Activated naive CD4-positive, alpha-beta T cell treated with anti-CD3 and anti-CD28 coated beads, Interleukin-2, amount 50 U/mL, for 24 hours (primary cell): ENCODE data around the gene PRC1.
A peak's percentile ranks its signal among the peaks of the same experiment; 100 is the strongest.
"Not testable (repeated sequence)": the region's sequence is repeated elsewhere in the genome, so short reads cannot be mapped to it uniquely, and the experiment has no call there.

Experiments used
- H3K27ac Mint-ChIP-seq: one replicate; pipeline ENCODE4 v1.8.0; 2021; ENCODE audit warnings: mild to moderate bottlenecking, mixed read lengths
- H3K27me3 Mint-ChIP-seq: one replicate; pipeline ENCODE4 v1.8.0; 2021; ENCODE audit warnings: mixed read lengths
- H3K36me3 Mint-ChIP-seq: one replicate; pipeline ENCODE4 v1.8.0; 2021; ENCODE audit warnings: mixed read lengths
- H3K4me1 Mint-ChIP-seq: one replicate; pipeline ENCODE4 v1.8.0; 2021; ENCODE audit warnings: mixed read lengths
- H3K4me3 Mint-ChIP-seq: one replicate; pipeline ENCODE4 v1.8.0; 2021; ENCODE audit warnings: mild to moderate bottlenecking, mixed read lengths
- H3K9me3 Mint-ChIP-seq: one replicate; pipeline ENCODE4 v1.8.0; 2021; ENCODE audit warnings: mixed read lengths

PRC1 gene

DNA sequence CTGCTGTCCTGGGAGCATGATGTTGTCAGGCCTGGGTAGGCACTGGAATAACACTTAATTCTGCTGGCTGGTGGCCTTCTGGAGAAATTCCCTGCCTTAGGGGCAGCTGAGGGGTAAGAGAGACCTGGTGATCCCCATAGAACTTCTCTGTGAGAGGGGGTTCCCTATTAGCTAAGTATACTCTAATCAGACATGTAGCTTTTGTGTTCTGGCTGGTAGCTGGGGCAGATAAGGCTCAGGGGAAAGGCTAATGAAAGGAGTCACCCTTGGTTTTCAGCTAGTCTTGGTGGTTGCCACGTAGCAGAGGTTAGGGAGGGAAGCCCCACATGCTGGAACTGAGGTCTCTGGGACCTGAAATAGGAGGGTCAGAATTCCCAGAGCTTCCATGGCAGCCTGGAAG lies 61.0 kb downstream of the PRC1 start:
- Mint-ChIP-seq H3K9me3 (no peaks in the 10 kb centered on the region), H3K36me3 (peaks cover under 1% of the 10 kb centered on the region), H3K27me3 (no peaks in the 10 kb centered on the region), H3K4me1 (peaks cover 51% of the 10 kb centered on the region), H3K27ac (peak overlapping the region; percentile 51), H3K4me3 (peak overlapping the region; percentile 26)

DNA sequence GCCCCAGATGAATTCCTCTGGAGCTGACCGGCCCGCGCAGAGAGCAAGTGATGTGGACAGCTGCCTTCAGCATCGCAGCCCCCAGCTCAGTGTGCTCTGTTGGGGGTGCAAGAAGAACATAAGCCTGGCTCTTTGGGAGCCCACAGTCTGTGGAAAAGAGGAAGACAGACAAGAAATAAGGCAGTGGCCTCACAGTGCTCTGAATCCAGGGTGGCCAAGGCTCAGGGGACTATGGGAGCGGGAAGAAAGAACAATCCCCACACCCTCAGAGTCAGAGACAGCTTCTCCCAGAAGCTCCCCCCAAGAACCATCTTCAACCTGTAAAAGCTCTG lies 61.7 kb downstream of the PRC1 start:
- no peaks in the 10 kb centered on the region for H3K9me3 Mint-ChIP-seq
- peak overlapping the region; percentile 97 for H3K4me3 Mint-ChIP-seq
- peaks cover 52% of the 10 kb centered on the region for H3K4me1 Mint-ChIP-seq
- no peaks in the 10 kb centered on the region for H3K36me3 Mint-ChIP-seq
- peak overlapping the region; percentile 91 for H3K27ac Mint-ChIP-seq
- no peaks in the 10 kb centered on the region for H3K27me3 Mint-ChIP-seq

- Mint-ChIP-seq H3K36me3 (no peaks in the 10 kb centered on the region), H3K4me3 (peak within 1 kb of the TSS; percentile 97), H3K27me3 (no peaks in the 10 kb centered on the region), H3K4me1 (peaks cover 51% of the 10 kb centered on the region), H3K9me3 (no peaks in the 10 kb centered on the region), H3K27ac (peak within 1 kb of the TSS; percentile 97)
Measured at GRCh38 chr15:90931828-90932659, 62.3 kb downstream of the PRC1 start, which contains the start of gene HDDC3. Gene HDDC3, minus strand, starts transcription at chr15:90932549. Its CDS starts 9 bp downstream, at chr15:90932540.

DNA sequence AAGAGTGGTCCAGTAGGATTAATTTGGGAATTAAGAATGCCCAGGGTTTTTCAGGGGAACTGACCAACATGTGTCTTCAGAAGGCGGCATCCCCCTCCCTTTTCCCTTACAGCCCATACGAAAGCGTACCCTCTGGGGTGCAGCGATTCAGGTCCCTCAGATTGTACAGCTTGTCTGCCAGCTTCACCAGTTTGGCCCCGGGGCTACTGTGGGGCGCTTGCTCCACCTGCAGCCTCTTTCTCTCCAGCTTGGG lies 62.8 kb downstream of the PRC1 start:
- Mint-ChIP-seq H3K4me1 (peaks cover 45% of the 10 kb centered on the region), H3K27ac (peak overlapping the region; percentile 97), H3K36me3 (no peaks in the 10 kb centered on the region), H3K9me3 (no peaks in the 10 kb centered on the region), H3K4me3 (peak overlapping the region; percentile 97), H3K27me3 (no peaks in the 10 kb centered on the region)

GRCh38 chr15:90930861-90931574 lies 63.3 kb downstream of the PRC1 start:
- no peaks in the 10 kb centered on the region for H3K9me3 Mint-ChIP-seq
- H3K36me3 Mint-ChIP-seq = no peaks in the 10 kb centered on the region
- H3K27ac Mint-ChIP-seq = peak overlapping the region; percentile 97
- no peaks in the 10 kb centered on the region for H3K27me3 Mint-ChIP-seq
- peaks cover 41% of the 10 kb centered on the region for H3K4me1 Mint-ChIP-seq
- H3K4me3 Mint-ChIP-seq = peak overlapping the region; percentile 97

DNA sequence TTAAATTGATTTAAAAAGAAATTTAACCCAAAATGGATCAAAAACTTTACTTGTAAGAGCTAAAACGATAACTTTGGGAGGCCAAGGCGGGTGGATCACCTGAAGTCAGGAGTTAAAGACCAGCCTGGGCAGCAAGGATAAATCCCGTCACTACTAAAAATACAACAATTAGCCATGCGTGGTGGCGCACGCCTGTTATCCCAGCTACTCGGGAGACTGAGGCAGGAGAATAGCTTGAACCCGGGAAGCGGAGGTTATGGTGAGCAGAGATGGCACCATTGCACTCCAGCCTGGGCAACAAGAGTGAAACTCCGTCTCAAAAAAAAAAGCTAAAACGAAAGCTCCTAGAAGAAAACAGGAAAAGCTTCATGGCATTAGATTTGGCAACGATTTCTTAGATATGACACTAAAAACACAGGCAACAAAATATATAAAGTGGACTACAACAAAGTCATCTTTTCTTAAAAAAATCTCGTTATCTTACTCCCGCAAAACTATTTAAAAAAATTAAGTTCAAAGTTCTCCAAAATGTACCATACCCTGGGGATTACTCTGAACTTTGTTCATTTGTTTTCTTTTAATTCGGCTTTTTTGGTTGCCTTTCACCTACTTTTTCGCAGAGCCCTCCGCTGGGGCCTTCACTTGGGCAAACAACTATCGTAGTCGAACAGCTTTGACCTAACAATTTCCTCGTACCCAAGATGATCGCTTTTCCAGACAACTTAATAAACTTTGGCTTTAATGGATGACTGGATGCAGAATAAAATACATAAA lies 64.9 kb downstream of the PRC1 start:
- H3K4me3 Mint-ChIP-seq = peak overlapping the region; percentile 97
- H3K27ac Mint-ChIP-seq = peak overlapping the region; percentile 95
- H3K36me3 Mint-ChIP-seq = no peaks in the 10 kb centered on the region
- H3K4me1 Mint-ChIP-seq = peaks cover 34% of the 10 kb centered on the region
- H3K9me3 Mint-ChIP-seq = no peaks in the 10 kb centered on the region
- H3K27me3 Mint-ChIP-seq = no peaks in the 10 kb centered on the region

GRCh38 chr15:90928106-90928505 lies 66.2 kb downstream of the PRC1 start:
- peaks cover 29% of the 10 kb centered on the region for H3K4me1 Mint-ChIP-seq
- not testable (repeated sequence) for H3K36me3 Mint-ChIP-seq, H3K9me3 Mint-ChIP-seq, H3K27me3 Mint-ChIP-seq, H3K27ac Mint-ChIP-seq
- H3K4me3 Mint-ChIP-seq = peak overlapping the region; percentile 64

DNA sequence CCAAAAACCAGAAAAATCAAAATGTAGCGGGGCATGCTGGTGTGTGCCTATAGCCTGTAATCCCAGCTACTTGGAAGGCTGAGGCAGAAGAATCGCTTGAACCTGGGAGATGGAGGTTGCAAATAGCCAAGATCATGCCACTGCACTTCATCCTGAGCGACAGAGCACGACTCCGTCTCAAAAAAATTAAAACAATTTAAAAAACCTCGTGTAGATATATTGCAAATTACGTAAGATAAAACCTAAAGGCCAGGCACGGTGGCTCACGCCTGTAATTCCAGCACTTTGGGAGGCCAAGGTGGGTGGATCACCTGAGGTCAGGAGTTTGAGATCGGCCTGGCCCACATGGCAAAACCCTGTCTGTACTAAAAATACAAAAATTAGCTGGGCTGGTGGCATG lies 67.6 kb downstream of the PRC1 start:
- H3K4me1 Mint-ChIP-seq = peaks cover 23% of the 10 kb centered on the region
- not testable (repeated sequence) for H3K27me3 Mint-ChIP-seq, H3K9me3 Mint-ChIP-seq, H3K27ac Mint-ChIP-seq, H3K36me3 Mint-ChIP-seq, H3K4me3 Mint-ChIP-seq

DNA sequence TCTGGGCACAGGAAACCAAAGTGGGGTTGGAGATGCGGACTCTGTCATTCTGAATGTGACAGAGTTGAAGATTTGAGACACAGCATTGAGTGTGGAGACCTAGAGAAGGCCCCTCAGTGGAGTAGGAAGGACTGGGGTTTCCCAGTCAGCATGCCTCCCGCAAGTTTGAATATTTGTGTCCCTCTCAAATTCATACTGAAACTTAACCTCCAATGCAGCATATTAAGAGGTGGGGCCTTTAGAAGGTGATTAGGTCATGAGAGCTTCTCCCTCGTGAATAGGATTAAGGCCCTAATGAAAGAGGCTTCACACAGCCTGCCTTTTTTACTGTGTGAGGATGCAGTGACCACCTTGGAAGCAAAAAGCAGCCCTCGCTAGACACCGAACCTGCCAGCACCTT lies 70.0 kb downstream of the PRC1 start:
- no peak overlapping the region for H3K4me3 Mint-ChIP-seq
- peaks cover 4% of the 10 kb centered on the region for H3K4me1 Mint-ChIP-seq
- H3K27me3 Mint-ChIP-seq = no peaks in the 10 kb centered on the region
- H3K36me3 Mint-ChIP-seq = peaks cover 6% of the 10 kb centered on the region
- no peak overlapping the region for H3K27ac Mint-ChIP-seq
- H3K9me3 Mint-ChIP-seq = no peaks in the 10 kb centered on the region

GRCh38 chr15:90922712-90923322 lies 71.5 kb downstream of the PRC1 start:
- not testable (repeated sequence) for H3K27me3 Mint-ChIP-seq, H3K27ac Mint-ChIP-seq, H3K36me3 Mint-ChIP-seq, H3K9me3 Mint-ChIP-seq, H3K4me1 Mint-ChIP-seq, H3K4me3 Mint-ChIP-seq

DNA sequence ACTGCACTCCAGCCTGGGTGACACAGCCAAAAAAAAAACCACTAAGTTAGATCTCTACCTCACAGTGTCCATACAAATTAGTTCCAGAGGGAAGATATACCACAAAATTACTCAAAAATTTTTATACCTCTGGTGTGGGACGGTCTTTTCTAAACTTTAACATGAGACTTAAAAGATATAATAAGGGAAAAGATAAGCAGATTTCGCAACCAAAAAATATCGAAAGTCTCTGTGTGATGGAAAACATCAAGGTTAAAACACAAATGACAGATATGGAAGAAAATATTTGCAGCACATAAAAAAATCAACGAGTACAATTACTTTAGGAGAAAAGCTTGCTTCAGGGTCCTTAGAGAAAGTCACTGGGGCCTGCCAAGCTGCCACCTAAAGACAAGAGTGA lies 72.4 kb downstream of the PRC1 start:
- Mint-ChIP-seq H3K4me1 (no peaks in the 10 kb centered on the region), H3K36me3 (peaks cover 8% of the 10 kb centered on the region), H3K27me3 (no peaks in the 10 kb centered on the region), H3K4me3 (no peak overlapping the region), H3K9me3 (no peaks in the 10 kb centered on the region), H3K27ac (peak overlapping the region; percentile 7)

- H3K27me3 Mint-ChIP-seq = no peaks in the 10 kb centered on the region
- H3K4me3 Mint-ChIP-seq = no peak overlapping the region
- H3K27ac Mint-ChIP-seq = no peak overlapping the region
- H3K4me1 Mint-ChIP-seq = no peaks in the 10 kb centered on the region
- no peaks in the 10 kb centered on the region for H3K9me3 Mint-ChIP-seq
- peaks cover 12% of the 10 kb centered on the region for H3K36me3 Mint-ChIP-seq
Measured at GRCh38 chr15:90918835-90919234, 75.5 kb downstream of the PRC1 start.

DNA sequence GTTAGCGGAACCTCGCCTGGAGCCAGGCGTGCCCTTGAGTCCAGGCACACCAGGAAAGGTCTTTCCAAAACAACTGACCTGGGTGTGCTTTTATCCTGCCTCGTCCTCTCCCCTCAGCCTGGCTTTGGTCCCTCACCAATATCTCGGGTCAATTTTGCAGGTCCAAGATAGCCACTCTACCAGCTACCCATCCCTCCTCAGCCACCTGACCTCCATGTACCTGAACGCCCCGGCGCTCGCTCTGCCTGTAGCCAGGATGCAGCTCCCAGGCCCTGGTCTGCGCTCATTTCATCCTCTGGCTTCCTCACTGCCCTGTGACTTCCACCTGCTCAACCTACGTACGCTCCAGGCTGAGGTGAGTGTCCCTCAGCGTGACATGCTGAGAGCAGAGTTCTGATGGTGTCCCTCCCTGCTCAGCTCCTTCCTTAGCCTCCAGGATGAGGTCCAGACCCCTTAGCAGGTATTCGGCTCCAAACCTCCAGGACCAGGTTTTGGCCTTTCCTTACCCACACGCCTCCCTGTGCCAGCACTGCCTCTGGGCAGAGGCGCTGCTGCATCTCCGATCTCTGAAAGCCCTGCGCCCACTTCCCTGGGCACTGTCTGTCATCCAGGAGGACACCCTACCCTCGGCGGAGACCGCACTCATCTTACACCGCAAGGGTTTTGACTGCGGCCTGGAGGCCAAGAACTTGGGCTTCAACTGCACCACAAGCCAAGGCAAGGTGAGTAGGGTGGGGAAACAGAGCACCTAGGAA lies 76.1 kb downstream of the PRC1 start:
- H3K36me3 Mint-ChIP-seq = peaks cover 18% of the 10 kb centered on the region
- no peak overlapping the region for H3K4me3 Mint-ChIP-seq
- no peaks in the 10 kb centered on the region for H3K27me3 Mint-ChIP-seq
- no peaks in the 10 kb centered on the region for H3K9me3 Mint-ChIP-seq
- no peak overlapping the region for H3K27ac Mint-ChIP-seq
- no peaks in the 10 kb centered on the region for H3K4me1 Mint-ChIP-seq

GRCh38 chr15:90917569-90917968 lies 76.8 kb downstream of the PRC1 start:
- Mint-ChIP-seq H3K36me3 (peaks cover 18% of the 10 kb centered on the region), H3K27me3 (no peaks in the 10 kb centered on the region), H3K4me3 (no peak overlapping the region), H3K9me3 (no peaks in the 10 kb centered on the region), H3K4me1 (no peaks in the 10 kb centered on the region), H3K27ac (no peak overlapping the region)

DNA sequence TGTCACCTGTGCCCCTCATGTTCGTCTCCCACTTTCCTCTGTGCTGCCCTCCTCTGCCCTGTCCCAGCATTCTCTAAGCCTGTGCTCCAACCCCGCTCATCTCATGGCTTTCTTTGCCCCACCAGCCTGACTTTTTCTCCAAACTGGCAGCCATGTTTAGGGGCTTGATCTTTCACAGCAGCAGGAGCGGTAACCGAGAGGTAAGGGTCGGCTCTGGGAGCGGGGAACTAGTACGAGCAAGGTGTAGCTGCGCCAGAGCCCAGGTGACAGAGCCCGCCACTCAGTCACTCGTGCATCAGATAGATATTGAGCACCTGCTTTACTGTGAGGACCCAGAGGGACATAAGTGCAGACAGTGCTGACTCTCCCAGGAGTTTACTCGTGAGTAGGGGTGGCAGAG lies 77.9 kb downstream of the PRC1 start:
- no peaks in the 10 kb centered on the region for H3K4me1 Mint-ChIP-seq
- no peaks in the 10 kb centered on the region for H3K9me3 Mint-ChIP-seq
- H3K27ac Mint-ChIP-seq = no peak overlapping the region
- no peaks in the 10 kb centered on the region for H3K27me3 Mint-ChIP-seq
- peaks cover 18% of the 10 kb centered on the region for H3K36me3 Mint-ChIP-seq
- no peak overlapping the region for H3K4me3 Mint-ChIP-seq
